Neural progenitor cell (in vitro differentiated cells): ENCODE data around the gene TBC1D24. TPM values are rescaled to one million over a fixed set of nuclear protein-coding genes. Genes with fewer than 3 reads are reported as not detected.

Experiments
- DNase-seq: peaks from one replicate; pipeline ENCODE4 v3.0.0-alpha.2; 2016; ENCODE audit warnings: low spot score
- H2AFZ ChIP-seq: fragments of 200-600 bp; sonication (generic); replicated peaks from 2 replicates; pipeline ENCODE4 v1.6.1; 2016; ENCODE audit warnings: antibody characterized with exemption
- H3F3A ChIP-seq: fragments of 200-600 bp; sonication (generic); 2 replicates; pipeline ENCODE4 v1.6.1; 2016; ENCODE audit warnings: antibody characterized with exemption, low read depth
- H3K27ac ChIP-seq: fragments of 200-600 bp; sonication (generic); 2 replicates; pipeline ENCODE4 v1.5.1; 2016; ENCODE audit warnings: mild to moderate bottlenecking
- H3K27me3 ChIP-seq: fragments of 200-600 bp; sonication (generic); 2 replicates; pipeline ENCODE4 v1.6.1; 2016; ENCODE audit warnings: mild to moderate bottlenecking, moderate library complexity
- H3K36me3 ChIP-seq: fragments of 200-600 bp; sonication (generic); 2 replicates; pipeline ENCODE4 v1.5.1; 2016
- H3K4me1 ChIP-seq: fragments of 200-600 bp; sonication (generic); 2 replicates; pipeline ENCODE4 v1.6.1; 2016; ENCODE audit warnings: mixed run types
- H3K4me2 ChIP-seq: fragments of 200-600 bp; sonication (generic); 2 replicates; pipeline ENCODE4 v1.6.1; 2016
- H3K4me3 ChIP-seq: fragments of 200-600 bp; sonication (generic); 2 replicates; pipeline ENCODE4 v1.5.1; 2016
- H3K79me2 ChIP-seq: fragments of 200-600 bp; sonication (generic); 2 replicates; pipeline ENCODE4 v1.6.1; 2016; ENCODE audit warnings: low read depth
- H3K9ac ChIP-seq: fragments of 200-600 bp; sonication (generic); 2 replicates; pipeline ENCODE4 v1.6.1; 2016
- H3K9me3 ChIP-seq: fragments of 200-600 bp; sonication (generic); 2 replicates; pipeline ENCODE4 v1.5.1; 2016; ENCODE audit warnings: low read depth
- H4K20me1 ChIP-seq: fragments of 200-600 bp; sonication (generic); 2 replicates; pipeline ENCODE4 v1.6.1; 2016; ENCODE audit warnings: low read depth
- H3K27ac Mint-ChIP-seq: 3 replicates; pipeline ENCODE4 v1.8.0; 2021; ENCODE audit warnings: mixed read lengths
- H3K27me3 Mint-ChIP-seq: 2 replicates; pipeline ENCODE4 v1.8.0; 2022; ENCODE audit warnings: low read depth, mild to moderate bottlenecking, inconsistent platforms, moderate library complexity, mixed read lengths; ENCODE audit not compliant: insufficient read depth
- H3K36me3 Mint-ChIP-seq: 3 replicates; pipeline ENCODE4 v1.8.0; 2021; ENCODE audit warnings: mixed read lengths
- H3K4me1 Mint-ChIP-seq: 3 replicates; pipeline ENCODE4 v1.8.0; 2021; ENCODE audit warnings: mixed read lengths
- H3K4me3 Mint-ChIP-seq: 3 replicates; pipeline ENCODE4 v1.8.0; 2021; ENCODE audit warnings: mild to moderate bottlenecking, moderate library complexity, mixed read lengths
- H3K9me3 Mint-ChIP-seq: 3 replicates; pipeline ENCODE4 v1.8.0; 2020; ENCODE audit warnings: mixed read lengths
- EZH2 ChIP-seq: fragments of 200-600 bp; sonication (generic); IDR thresholded peaks from 2 replicates; pipeline ENCODE4 v1.6.1; 2017; ENCODE audit warnings: antibody characterized with exemption, mild to moderate bottlenecking, moderate library complexity
- EZH2phosphoT487 ChIP-seq: fragments of 200-600 bp; sonication (generic); IDR thresholded peaks from 2 replicates; pipeline ENCODE4 v1.6.1; 2017; ENCODE audit warnings: antibody characterized with exemption
- total RNA-seq: library from RNA; depleted of rRNA; stranded (reverse); fragments of >200 nt; gene quantifications from 2 replicates; pipeline ENCODE4 v1.2.3, GENCODE V29; 2015; ENCODE audit warnings: low replicate concordance
- TF ChIP-seq, protein P1 (sequence below): fragments of 200-600 bp; sonication (generic); IDR thresholded peaks from 2 replicates; pipeline ENCODE4 v1.5.1; 2017; ENCODE audit warnings: antibody characterized with exemption, mild to moderate bottlenecking

TBC1D24 gene
- total RNA-seq, 1 donor from 2014 or later = 8.2 TPM

DNA sequence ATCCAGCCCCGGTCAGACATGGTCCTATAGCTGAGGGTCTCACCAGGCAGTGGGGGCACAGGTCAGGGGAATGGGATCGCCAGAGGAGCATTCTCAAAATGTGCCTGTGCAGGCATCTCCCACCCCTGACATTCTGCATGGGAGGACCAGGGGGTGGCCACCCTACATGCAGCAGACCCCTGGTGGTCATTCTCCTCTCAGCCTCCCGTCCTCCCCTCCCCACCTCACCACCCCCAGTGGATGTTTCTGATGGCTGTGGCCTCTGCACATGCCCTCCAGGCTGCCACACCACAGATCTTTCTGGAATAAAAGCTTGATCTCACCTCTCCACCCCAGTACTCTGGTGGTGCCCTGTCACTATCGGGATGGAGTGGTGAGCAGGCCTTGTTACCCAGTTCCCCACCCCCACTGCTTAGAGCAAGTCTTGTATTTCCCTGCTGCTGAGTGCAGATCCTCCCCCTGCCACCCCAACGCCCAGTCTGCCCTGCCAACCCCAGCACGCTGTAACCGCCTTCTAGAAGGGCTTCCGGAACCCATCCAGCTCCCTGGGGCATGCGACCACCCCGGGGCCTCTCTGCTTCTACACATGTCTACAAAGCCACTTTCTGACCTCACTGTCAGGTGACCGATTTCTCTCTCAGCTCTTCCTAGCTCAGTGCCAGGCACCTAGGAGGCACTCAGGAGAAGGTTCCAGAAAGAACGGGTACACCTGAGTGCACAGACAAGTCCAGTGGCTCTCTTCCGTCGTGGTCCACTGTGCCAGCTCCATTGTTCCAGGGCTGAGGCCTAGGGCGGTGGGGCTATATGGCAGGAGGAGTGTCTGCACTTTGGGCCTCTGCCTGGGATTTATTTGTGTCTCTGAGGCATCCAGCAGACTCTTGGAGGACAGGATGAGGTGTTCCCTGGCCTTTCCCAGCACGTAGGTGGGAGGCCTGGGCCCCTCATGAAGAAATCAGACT, 9.3 kb downstream of the TBC1D24 start:
- Histone ChIP-seq H3K79me2 (no peaks in the 10 kb centered on the region), H4K20me1 (peaks cover 32% of the 10 kb centered on the region), H3K36me3 (no peaks in the 10 kb centered on the region), H3K9me3 (no peaks in the 10 kb centered on the region), H3F3A (no peaks in the 10 kb centered on the region), H3K9ac (no peak overlapping the region), H3K27ac (no peak overlapping the region), H2AFZ (no peak overlapping the region), H3K4me3 (no peak overlapping the region), H3K4me1 (no peaks in the 10 kb centered on the region), H3K27me3 (no peaks in the 10 kb centered on the region), H3K4me2 (no peak overlapping the region)
- Mint-ChIP-seq H3K4me1 (peaks cover 29% of the 10 kb centered on the region), H3K9me3 (no peaks in the 10 kb centered on the region), H3K27me3 (peaks cover 8% of the 10 kb centered on the region), H3K4me3 (no peak overlapping the region), H3K36me3 (no peaks in the 10 kb centered on the region), H3K27ac (no peak overlapping the region)
- TF ChIP-seq, protein P1, sequence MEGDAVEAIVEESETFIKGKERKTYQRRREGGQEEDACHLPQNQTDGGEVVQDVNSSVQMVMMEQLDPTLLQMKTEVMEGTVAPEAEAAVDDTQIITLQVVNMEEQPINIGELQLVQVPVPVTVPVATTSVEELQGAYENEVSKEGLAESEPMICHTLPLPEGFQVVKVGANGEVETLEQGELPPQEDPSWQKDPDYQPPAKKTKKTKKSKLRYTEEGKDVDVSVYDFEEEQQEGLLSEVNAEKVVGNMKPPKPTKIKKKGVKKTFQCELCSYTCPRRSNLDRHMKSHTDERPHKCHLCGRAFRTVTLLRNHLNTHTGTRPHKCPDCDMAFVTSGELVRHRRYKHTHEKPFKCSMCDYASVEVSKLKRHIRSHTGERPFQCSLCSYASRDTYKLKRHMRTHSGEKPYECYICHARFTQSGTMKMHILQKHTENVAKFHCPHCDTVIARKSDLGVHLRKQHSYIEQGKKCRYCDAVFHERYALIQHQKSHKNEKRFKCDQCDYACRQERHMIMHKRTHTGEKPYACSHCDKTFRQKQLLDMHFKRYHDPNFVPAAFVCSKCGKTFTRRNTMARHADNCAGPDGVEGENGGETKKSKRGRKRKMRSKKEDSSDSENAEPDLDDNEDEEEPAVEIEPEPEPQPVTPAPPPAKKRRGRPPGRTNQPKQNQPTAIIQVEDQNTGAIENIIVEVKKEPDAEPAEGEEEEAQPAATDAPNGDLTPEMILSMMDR = no peak
- TF ChIP-seq EZH2phosphoT487 = no peak
- no peak for DNase-seq

DNA sequence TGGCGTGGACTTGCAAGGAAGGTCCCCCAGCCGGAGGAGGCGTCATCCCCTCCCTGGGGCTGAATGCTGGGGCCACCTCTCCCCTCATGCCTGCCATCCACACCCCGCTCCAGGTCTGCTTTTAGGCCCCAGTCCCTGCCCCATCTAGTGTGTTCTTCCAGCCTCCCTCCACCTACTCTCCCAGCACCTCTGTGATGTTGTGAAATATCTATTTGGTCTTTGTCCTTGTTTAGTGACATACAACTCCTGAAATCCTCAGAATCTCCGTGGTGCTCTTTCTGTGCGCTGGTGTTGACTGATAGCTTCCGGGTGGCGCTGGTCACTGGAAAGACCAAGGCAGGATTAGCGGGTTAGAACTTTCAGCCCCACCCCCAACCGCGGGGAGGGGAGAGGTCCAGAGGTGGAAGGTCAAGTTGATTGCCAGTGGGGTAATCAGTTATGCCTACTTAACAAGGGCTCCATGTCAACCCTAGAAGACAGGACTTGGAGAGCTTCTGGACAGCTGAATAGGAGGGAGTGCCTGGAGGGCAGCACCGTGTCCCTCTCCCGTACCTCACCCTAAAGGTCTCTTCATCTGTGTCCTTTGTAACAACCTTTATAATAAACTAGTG, 10.1 kb downstream of the TBC1D24 start:
- no peak for DNase-seq
- H3K4me3 ChIP-seq = no peak overlapping the region
- H3F3A ChIP-seq = no peaks in the 10 kb centered on the region
- Mint-ChIP-seq H3K4me1 (peaks cover 29% of the 10 kb centered on the region), H3K27ac (no peak overlapping the region), H3K36me3 (no peaks in the 10 kb centered on the region), H3K27me3 (peaks cover 8% of the 10 kb centered on the region), H3K4me3 (no peak overlapping the region), H3K9me3 (no peaks in the 10 kb centered on the region)
- H3K9ac ChIP-seq = no peak overlapping the region
- no peak overlapping the region for H3K4me2 ChIP-seq
- H3K36me3 ChIP-seq = no peaks in the 10 kb centered on the region
- no peaks in the 10 kb centered on the region for H3K9me3 ChIP-seq
- no peak overlapping the region for H3K27ac ChIP-seq
- H3K27me3 ChIP-seq = no peaks in the 10 kb centered on the region
- peaks cover 28% of the 10 kb centered on the region for H4K20me1 ChIP-seq
- no peak overlapping the region for H2AFZ ChIP-seq
- TF ChIP-seq EZH2phosphoT487 = no peak
- no peak for TF ChIP-seq EZH2
- TF ChIP-seq, protein P1 = no peak
- H3K79me2 ChIP-seq = no peaks in the 10 kb centered on the region
- H3K4me1 ChIP-seq = no peaks in the 10 kb centered on the region

DNA sequence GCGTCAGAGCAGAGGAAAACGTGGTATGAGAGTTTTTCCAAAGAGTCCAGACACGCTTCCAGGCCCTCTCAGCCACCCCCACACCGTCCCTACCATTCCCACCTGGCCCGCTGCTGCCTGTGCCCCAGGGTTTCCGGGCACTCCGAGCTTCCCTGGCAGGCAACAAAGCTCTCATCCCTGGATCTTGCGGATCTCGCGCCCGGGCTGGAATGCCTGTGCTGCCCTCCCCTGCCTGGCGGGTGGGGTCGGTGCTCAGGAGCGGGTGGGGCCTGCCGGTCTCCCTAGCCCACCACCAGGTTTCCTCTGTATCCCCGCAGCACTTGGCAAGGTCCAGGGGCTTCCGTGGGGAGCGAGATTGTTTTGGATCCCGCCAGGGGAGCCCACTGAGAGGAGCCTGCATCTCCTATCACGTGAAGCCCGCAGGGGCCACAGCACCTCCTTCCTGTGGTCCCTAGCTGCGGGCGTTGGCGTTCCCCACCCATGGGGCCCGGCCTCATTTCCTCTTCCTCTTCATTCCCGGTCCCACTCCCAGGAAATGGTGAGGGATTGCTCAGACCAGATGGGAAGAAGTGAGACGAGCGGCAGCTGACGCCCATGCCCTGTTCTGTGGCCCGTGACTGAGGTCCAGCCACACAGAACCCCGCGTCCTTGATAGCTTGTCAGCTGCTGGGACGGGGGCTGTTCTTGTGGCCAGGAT, 11.0 kb downstream of the TBC1D24 start:
- H3K27ac Mint-ChIP-seq = no peak overlapping the region
- H3K79me2 ChIP-seq = no peaks in the 10 kb centered on the region
- peaks cover 21% of the 10 kb centered on the region for H4K20me1 ChIP-seq
- H3K4me3 ChIP-seq = no peak overlapping the region
- no peaks in the 10 kb centered on the region for H3F3A ChIP-seq
- H3K4me2 ChIP-seq = no peak overlapping the region
- no peak overlapping the region for H3K4me3 Mint-ChIP-seq
- H3K27me3 Mint-ChIP-seq = peaks cover 8% of the 10 kb centered on the region
- H3K9me3 ChIP-seq = no peaks in the 10 kb centered on the region
- peaks cover 29% of the 10 kb centered on the region for H3K4me1 Mint-ChIP-seq
- no peak overlapping the region for H2AFZ ChIP-seq
- H3K36me3 Mint-ChIP-seq = no peaks in the 10 kb centered on the region
- H3K4me1 ChIP-seq = no peaks in the 10 kb centered on the region
- H3K27me3 ChIP-seq = no peaks in the 10 kb centered on the region
- TF ChIP-seq, protein P1 = no peak
- TF ChIP-seq EZH2 (no peak), EZH2phosphoT487 (no peak)
- no peak overlapping the region for H3K27ac ChIP-seq
- H3K36me3 ChIP-seq = no peaks in the 10 kb centered on the region
- DNase-seq = no peak
- H3K9ac ChIP-seq = no peak overlapping the region
- no peaks in the 10 kb centered on the region for H3K9me3 Mint-ChIP-seq
